HG03039 (cell line): Measurements from ENCODE around the gene LRRC28.

Source experiments
- ATAC-seq: cut with Tn5 transposase; IDR thresholded peaks from one replicate; pipeline ENCODE4 v1.9.1; 2021; ENCODE audit warnings: mild to moderate bottlenecking, moderate library complexity; ENCODE audit not compliant: unreplicated experiment

LRRC28 gene

DNA sequence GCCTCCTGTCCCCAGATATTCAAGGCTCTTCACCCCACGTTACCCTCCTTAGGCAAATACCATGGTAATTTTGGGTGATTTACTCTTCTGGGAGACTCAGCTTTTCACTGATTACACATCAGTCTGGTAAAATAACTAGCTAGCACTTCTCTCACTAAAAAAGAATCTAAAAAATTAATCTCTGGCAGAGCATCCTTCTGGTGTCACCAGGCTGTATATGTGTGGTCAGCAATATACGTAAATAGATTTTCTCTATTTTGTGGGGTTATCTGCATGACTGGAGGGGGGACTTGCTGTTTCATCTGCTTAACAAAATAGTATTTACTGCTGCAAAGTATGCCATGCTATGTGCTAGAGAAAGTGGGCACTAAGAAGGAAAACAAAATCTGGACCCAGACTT is 45.1 kb downstream of the LRRC28 start:
- ATAC-seq, result no peak

DNA sequence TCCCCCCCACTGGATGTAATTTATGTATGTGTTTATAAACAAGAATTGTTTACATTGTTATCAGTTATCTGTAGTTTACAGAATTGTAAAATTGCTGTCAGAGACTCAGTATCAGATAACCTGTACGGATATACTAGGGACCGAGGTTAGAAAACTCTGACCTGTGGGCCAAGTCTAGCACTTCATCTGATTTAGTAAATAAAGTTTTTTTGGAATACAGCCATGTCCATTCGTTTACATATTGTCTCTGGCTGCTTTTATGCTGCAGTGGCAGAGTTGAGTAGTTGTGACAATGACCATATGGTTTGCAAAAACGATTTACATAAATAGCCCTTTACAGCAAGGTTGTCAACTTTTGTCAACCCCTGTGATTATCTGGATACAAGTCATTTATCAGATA is 52.6 kb downstream of the LRRC28 start:
- no peak for ATAC-seq

DNA sequence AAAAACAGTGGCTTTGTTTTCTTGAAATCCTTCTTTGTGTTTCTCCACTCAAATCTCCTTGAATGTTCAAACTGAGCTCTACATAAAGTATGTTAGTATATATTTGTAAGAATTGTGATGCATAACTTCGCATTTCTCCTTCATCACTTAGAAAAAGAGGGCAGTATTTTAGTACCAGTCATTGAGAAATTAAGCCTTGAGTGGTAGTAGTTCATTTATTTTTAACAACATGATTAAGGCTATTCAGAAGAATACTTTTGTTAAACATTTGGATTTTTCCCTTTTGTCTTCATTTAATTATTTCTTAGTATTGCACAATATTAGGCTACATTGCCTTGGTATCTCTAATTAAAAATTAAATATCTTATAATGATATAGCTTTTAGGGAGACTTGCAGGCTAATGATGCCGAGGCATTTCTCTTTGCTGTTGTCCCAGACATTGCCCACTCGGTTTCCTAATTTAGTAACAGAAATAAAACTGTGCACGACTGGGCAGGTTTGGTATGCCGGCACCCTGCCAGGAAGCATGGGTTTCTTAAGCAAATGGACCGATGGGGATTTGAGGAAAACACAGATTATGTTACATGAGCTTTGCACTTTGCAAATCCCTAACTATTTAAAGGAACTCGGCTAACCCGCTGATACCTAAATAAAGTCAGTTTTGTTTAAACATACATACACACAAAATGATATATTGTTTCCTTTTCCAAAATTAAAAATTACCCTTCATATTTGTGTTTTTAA is 54.7 kb downstream of the LRRC28 start:
- no peak for ATAC-seq

GRCh38 chr15:99306694-99307338 is 55.5 kb downstream of the LRRC28 start:
- ATAC-seq, result no peak

- ATAC-seq, result no peak
Measured at GRCh38 chr15:99307735-99308134, 56.5 kb downstream of the LRRC28 start.

DNA sequence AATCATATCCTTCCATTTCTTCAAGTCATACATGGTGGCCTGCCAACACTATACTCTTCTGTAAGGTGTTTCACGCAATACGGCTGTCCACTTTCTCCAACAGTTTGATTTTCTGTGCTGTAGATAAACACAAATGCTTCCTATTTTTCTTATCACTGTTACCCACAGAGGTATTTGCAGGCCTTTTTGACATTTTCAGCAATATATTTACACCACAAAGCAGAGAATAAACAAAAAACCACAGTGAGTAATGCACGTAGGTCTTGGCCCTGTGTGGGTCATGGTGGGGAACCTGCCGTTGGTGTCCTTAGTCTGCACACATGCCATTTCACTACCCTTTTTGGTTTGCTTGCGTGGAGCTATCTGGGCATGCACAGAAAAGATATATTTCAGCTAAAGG is 59.5 kb downstream of the LRRC28 start:
- no peak for ATAC-seq

- ATAC-seq, result no peak
Measured at GRCh38 chr15:99312228-99312627, 60.9 kb downstream of the LRRC28 start.

GRCh38 chr15:99312794-99313193 is 61.5 kb downstream of the LRRC28 start:
- no peak for ATAC-seq

- ATAC-seq, result no peak
Measured at GRCh38 chr15:99315636-99316035, 64.4 kb downstream of the LRRC28 start.

DNA sequence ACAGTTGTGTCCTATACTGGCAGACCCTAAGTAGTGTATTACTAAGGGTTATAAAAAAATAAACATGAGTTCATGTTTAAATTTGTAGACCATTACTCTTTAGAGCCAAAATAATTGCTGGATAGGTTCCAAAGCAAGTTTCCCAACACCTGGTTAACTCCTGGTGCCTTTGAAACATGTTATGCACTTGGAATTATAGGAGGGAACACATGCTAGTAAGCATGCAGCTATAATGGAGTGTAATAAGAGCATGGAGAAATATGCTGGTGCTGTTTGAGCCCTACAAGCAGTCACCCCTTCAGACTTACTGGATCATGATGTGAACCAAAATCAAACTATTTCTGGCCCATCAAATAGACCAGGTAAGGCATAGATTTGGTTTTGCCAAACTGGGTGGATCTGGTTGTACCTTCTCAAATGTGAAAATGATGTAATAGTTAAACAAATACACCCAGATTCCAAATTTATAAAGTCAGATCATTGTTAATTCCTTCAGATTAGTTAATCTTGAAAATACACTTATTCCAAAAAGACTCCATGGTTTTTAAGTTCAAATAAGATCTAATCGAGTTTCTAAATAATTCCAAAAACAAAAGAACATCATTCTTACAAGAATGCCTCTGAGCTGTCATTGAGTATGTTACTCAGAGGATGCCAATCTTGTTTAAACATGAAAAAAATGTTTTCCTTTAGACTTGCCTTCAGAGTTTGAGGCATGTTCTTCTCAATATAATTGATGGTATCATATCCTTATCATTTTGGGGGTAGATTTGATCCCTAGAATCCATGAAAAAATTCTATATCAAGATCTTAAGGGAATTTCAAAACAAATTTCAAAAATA is 69.3 kb downstream of the LRRC28 start:
- no peak for ATAC-seq

DNA sequence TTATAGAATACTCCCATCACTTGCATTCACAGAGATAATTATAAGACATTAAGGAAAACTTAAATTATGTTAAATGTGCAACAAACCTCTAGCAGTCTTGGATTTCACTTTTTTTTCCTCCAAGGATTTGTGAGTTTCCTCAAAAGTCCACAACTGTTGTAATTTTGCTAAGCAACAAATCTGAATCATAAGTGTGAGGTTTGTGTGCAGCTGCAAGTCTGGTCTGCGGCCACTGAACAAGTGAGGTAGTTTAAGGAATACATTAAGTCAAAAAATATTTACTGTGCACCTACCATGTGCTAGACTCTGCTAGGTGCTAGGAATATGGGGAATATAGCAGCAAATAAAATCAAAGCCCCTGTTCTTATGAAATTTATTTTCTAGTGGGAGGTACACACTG is 70.2 kb downstream of the LRRC28 start:
- no peak for ATAC-seq

- no peak for ATAC-seq
Measured at GRCh38 chr15:99322643-99323405, 71.5 kb downstream of the LRRC28 start.

DNA sequence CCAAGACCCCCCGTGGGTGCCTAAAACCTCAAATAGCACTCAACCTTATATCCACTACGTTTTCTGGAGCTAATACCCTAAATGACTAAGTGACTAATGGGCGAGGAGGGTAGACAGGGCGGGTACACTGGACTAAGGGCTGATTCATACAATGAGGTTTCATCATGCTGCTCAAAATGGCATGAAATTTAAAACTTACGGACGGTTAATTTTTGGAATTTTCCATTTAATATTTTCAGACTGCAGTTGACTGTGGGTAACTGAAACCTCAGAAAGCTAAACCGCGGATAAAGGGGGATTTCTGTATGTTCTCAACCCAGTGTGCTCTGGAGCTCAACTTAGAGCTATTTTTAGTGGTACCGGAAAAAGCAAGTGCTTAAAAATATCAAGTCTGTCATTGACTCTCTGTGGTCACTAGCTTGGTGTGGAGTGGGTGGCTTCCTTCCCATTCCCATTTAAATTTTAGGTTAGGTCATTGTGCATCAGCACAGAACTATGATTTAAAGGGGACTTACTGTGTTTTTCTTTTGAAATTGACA is 72.9 kb downstream of the LRRC28 start:
- peak; percentile 93 for ATAC-seq

DNA sequence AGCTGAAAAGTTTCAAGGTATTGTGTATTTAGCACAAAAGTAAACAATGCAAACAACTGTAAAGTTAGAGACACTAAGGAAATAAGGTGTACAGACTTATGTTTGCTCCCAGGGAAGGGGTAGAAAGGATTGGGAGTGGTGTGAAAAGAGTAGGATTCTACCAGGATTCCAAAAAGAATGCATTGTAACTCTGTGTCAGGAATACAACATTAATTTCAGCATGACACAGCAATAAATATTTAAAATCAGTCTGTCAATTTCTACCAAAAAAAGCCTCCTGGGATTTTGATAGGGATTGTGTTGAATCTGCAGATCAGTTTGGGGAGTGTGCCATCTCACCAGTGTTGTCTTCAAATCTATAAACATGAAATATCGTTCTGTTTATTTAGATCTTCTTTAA is 73.4 kb downstream of the LRRC28 start:
- no peak for ATAC-seq

DNA sequence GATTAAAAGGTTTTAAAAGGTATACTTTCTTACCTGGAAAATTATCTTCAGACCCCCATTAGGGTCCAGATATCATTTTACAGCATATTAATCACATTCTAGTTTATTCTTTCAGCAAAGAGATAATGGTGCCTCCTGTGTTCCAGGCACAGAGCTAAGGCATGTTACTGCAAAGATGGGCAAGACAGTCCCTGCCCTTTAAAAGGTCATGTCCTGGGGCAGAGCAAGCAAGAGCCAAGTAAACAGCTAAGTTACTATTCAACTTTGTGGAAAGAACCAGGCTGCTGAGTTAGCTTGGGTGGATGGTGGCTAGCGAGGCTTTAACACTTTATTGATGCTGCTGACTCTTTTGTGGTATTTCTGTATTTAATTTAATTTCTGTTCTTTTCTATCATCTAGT is 75.0 kb downstream of the LRRC28 start:
- ATAC-seq, result no peak

DNA sequence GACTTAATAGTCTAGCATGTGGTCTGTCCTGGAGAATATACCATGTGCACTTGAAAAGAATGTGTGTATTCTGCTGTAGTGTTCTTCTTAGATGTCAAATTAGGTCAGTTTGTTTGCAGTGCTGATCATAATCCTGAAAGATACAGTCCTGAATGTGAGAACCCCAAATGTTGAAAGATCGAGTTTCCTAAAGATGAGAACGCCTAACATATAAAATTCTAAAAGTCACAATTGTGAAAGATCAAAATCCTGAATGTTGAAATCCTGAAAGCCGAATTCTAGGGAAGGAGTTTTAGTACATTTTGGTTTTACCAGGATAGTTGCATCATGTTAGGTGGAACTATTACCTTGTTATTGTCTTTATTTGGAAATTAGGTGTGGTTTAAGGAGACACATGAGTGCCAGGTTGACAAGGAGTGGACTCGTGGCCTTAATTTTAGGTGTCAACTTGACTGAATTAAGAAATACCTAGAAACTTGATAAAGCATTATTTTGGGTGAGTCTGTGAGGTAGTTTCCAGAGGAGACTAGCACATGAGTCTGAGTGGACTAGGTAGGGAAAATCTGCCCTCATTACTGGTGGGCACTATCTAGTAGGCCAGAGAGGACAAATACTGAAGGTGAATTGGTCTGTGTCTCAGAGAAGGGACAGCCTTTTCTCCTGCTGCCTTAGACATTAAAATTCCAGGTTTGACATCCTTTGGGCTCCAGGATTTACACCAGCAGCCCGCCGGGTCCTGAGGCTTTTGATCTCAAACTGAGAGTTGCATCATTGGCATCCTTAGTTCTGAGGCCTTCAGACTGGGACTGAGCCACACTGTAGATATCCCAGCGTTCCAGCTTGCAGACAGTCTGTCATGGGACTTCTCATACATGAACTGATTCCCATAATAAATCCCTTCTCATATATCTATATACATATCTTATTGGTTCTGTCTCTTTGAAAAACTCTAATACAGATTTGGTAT is 77.1 kb downstream of the LRRC28 start:
- no peak for ATAC-seq

GRCh38 chr15:99331381-99331780 is 80.1 kb downstream of the LRRC28 start:
- no peak for ATAC-seq

DNA sequence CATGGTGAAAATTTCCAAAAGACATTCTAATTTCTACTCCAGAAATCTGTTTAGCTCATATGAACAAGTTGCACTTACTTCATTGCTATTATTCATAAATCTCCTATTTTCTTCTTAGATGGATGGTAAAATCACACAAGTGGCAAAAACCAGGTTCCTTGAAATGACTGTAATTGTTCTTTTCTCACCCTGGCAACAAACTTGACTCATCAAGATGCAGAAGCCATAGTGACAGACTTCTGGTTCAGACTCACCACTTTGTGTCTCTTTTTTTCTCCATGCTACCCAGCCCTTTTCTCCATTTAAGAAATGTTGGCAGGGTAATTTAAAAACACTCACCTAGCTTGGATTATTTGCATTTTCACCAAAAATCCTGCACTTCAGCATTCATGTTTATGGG is 82.1 kb downstream of the LRRC28 start:
- ATAC-seq, result no peak

DNA sequence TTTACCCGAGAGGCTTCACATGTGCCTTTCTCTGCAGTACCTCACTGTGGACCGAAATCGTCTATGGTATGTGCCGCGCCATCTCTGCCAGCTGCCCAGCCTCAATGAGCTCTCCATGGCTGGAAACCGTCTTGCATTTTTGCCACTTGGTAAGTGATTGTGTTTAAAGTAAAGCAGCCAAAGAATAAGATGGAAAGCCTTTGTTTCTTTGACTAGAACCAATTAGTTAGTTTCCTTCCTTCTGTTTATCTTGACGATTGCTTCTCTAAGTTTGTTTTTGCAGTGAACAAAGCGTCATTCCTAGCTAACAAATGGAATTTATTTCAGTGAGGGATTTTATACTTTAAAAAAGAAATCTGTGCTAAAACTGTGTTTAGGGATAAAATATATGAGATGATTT is 82.7 kb downstream of the LRRC28 start:
- no peak for ATAC-seq

DNA sequence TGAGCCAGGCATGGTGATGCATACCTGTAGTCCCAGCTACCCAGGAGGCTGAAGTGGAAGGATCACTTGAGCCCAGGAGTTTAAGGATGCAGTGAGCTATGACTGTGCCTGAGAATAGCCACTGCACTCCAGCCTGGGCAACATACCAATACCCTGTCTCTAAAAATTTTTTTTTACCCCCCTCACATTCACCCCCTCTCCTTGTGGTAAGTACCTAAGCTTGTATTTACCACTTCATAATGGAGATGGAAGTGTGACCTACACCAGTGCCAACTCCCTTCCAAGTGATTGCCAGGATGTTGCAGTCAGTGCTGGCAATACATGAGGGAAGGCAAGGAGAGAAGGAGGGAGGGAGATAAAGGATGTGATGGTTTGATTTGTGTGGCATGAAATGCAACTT is 84.2 kb downstream of the LRRC28 start:
- ATAC-seq, result no peak
